Neural progenitor cell (in vitro differentiated cells): ENCODE measurements around the gene NAA10.

Experiments
- EZH2 ChIP-seq: fragments of 200-600 bp; sonication (generic); IDR thresholded peaks from 2 replicates; pipeline ENCODE4 v1.6.1; 2017; ENCODE audit warnings: antibody characterized with exemption, mild to moderate bottlenecking, moderate library complexity
- EZH2phosphoT487 ChIP-seq: fragments of 200-600 bp; sonication (generic); IDR thresholded peaks from 2 replicates; pipeline ENCODE4 v1.6.1; 2017; ENCODE audit warnings: antibody characterized with exemption
- TF ChIP-seq, protein P1 (sequence below): fragments of 200-600 bp; sonication (generic); IDR thresholded peaks from 2 replicates; pipeline ENCODE4 v1.5.1; 2017; ENCODE audit warnings: antibody characterized with exemption, mild to moderate bottlenecking

GRCh38 chrX:153911798-153912197 is 23.0 kb downstream of the NAA10 start:
- TF ChIP-seq, protein P1, sequence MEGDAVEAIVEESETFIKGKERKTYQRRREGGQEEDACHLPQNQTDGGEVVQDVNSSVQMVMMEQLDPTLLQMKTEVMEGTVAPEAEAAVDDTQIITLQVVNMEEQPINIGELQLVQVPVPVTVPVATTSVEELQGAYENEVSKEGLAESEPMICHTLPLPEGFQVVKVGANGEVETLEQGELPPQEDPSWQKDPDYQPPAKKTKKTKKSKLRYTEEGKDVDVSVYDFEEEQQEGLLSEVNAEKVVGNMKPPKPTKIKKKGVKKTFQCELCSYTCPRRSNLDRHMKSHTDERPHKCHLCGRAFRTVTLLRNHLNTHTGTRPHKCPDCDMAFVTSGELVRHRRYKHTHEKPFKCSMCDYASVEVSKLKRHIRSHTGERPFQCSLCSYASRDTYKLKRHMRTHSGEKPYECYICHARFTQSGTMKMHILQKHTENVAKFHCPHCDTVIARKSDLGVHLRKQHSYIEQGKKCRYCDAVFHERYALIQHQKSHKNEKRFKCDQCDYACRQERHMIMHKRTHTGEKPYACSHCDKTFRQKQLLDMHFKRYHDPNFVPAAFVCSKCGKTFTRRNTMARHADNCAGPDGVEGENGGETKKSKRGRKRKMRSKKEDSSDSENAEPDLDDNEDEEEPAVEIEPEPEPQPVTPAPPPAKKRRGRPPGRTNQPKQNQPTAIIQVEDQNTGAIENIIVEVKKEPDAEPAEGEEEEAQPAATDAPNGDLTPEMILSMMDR = no peak
- TF ChIP-seq EZH2 = no peak
- no peak for TF ChIP-seq EZH2phosphoT487
